ENCODE data around the gene CKMT2.
"Not testable (repeated sequence)": the region's sequence is repeated elsewhere in the genome, so short reads cannot be mapped to it uniquely, and the experiment has no call there.

Gene CKMT2

DNA sequence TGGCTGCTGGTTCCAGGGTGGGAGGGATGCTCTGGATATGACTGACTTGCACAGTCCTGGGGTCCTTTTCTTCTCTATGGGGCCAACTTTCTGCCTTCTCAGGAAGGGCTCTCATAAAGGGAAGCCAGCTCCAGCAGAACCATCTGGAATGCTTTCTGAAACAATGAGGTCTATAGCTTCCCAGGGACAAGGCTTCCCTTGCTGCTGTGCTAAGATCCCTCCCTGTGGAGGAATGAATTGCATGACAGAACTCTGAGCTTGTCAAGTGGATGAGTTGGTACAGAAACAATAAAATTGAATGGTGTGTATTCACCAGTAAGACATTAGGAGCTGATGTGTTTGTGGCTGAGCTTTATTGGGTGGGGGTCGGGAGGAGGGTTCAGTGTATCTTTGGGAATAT is 19.8 kb downstream of the CKMT2 start:
- DNase-seq = no peak

DNA sequence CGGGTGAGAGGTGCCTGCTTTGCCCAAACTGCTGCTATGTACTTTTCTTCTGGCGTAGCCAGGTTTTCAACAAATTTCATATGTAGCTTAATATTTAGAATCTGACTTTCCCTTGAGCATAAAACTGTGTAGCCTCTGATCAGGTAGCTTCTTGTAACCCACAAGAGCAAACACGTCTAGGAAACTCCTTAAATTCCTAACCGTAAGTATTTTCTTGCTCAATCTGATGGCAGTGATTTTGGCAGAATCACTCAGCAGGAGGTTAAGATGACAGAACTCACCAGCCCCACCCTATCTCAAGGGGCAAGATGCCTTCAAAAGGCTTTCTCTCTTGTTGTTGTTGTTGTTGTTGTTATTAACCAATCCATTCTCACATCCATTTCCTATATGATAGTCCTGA is 20.8 kb downstream of the CKMT2 start:
- no peak for DNase-seq

DNA sequence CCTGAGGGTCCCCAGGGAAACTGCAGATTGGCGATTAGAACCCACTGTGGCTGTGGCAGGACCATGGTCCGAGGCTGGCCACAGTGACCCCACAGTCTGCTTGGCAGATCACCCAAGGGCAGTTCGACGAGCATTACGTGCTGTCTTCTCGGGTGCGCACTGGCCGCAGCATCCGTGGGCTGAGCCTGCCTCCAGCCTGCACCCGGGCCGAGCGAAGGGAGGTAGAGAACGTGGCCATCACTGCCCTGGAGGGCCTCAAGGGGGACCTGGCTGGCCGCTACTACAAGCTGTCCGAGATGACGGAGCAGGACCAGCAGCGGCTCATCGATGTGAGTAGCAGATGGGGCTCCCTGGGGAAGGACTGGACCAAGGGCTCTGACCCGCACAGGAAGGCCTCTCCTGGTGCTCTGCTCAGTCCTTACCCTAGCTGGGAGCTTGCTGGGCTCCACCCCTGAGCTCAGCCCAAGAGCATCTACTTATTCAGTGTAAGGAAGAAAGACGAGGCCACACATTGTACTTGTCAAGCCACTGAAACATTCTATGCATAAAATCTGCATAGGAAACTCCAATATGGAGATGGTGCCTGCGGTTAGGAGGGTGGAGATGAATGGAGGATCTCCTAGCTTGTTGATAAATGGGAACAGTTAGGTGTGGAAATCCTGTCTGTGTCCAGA is 21.9 kb downstream of the CKMT2 start:
- no peak for DNase-seq

DNA sequence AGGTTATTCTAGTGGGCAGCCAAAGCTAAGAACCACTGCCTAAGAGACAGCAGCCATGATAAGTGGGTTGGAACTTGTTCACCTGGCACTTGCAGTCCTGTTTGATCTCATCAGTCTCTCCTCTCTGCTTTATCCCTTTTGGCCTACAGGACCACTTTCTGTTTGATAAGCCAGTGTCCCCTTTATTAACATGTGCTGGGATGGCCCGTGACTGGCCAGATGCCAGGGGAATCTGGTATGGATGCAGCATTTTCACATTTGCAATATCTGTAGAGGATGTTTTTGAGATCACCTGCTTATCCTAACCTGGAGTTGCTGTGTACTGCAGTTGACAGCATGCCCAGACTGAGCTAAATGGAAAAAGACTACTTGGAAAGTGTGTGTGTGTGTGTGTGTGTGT is 23.6 kb downstream of the CKMT2 start:
- no peak for DNase-seq

DNA sequence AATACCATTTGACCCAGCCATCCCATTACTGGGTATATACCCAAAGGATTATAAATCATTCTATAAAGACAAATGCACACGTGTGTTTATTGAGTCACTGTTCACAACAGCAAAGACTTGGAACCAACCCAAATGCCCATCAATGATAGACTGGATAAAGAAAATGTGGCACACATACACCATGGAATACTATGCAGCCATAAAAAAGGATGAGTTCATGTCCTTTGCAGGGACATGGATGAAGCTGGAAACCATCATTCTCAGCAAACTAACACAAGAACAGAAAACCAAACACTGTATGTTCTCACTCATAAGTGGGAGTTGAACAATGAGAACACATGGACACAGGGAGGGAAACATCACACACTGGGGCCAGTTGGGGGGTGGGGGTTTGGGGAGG is 29.7 kb downstream of the CKMT2 start:
- DNase-seq = not testable (repeated sequence)

DNA sequence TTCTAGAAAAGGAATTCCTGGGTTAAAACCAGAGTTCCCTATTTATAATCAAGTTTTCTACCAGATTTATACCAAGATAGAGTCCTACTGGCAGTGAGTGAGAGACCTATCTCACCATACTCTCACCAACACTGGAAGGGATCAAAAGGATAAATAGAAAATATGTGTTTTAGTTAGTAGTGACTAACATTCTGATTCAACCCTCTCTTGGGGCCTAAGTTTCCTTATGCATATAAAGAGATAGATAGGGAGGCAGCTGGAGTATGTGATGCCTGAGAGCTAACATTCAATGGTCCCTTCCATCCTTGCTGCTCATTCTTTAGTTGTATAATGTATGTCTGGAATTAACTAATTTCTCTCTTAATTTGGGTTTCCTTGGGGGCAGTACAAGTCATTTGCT is 32.0 kb downstream of the CKMT2 start:
- no peak for DNase-seq

DNA sequence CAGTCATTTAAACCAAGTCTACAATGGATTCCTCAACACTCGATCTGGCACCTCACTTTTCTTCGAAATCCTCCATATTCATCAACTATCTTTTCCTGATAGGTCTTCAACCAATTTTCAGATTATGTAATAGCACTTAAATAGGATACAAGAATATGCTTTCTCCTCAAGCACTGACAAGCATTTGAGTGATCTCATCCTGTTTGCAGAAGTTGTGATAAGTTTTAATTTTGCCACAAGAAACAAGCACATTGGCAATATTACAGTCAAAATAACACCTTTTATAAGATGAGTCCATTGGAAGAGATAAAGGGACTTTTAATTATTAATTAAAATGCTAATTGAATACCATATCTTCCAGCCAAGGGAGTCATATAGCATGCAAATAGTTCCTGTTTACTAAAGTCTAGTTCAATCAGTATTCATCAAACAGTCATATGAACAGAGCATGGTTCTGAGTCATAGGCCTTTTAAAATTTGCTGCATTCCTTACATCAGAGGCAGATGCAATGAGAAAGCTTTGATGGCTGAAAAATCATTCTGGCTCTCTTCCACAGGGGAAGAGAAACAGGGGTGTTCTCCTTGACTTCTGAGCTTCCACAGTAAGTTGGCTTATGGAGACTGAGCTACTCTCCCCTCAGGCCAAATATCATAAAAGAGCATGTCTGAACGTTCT is 35.5 kb downstream of the CKMT2 start:
- no peak for DNase-seq

DNA sequence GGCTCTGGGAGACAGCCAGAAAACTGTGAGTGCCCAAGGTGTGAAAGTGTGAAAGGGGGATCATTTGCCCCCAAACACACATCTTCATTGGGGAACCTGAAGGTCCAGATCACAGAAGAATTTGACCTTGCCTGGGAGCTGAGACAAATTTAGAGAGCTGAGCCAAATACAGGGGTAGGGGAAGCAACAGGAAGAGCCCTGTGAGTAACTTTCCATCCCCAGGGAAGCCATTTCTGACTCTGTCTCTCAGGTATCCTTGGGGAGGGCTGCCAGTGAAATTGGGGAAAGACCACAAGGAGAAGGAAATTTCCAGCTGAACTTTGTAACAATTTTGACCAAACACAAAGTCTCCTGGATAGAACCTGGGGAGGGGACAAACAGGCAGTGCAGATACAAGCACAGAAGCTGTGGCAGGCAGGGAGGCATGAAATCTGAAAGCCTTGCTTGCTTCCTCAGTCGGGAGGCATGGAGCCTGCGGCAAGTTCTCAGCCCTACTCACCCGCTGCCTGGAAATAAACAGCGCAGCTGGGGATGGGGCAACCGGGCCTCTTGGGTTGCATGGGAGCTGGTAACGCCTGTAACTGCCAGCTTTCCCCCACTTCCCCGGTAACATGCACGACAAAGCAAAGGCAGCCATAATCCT is 36.8 kb downstream of the CKMT2 start:
- DNase-seq = no peak

DNA sequence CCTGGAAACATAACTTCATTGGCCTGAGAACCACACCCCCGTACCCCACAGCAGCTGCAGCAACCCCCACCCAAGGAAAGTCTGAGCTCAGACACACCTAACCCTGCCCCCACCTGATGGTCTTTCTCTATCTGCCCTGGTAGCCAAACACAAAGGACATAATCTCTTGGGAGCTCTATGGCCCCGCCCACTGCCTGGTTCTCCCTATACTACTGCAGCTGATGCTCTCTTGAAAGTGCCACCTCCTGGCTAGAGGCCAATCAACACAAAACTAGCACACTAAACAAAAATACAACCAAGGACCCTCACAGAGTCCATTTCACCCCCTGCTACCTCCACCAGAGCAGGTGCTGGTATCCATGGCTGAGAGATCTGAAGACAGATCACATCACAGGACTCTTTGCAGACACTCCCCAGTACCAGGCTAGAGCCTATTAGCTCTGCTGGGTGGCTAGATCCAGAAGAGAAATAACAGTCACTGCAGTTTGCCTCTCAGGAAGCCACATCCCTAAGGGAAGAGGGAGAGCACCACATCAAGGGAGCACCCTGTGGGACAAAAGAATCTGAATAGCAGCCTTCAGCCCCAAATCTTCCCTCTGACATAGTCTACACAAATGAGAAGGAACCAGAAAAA is 37.4 kb downstream of the CKMT2 start:
- not testable (repeated sequence) for DNase-seq

DNA sequence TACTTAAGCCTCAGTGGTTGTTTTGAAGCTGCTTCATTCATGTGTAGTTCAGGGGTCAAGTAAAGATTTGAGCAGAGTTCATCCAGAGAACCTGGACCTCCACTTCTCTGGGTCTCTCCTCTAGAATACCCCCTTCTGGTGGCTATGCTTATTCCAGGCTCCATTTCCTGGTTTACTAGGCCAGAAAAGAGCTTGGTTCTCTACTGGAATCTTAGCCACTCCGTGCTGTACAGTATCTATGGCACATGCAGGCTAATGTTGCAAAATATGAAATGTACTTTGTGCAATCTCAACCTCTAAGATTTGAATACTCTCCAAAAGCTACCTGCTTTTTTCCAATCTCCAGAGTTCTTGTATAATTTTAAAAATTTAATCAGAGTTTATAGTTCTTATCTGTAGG is 50.9 kb downstream of the CKMT2 start:
- DNase-seq = no peak

DNA sequence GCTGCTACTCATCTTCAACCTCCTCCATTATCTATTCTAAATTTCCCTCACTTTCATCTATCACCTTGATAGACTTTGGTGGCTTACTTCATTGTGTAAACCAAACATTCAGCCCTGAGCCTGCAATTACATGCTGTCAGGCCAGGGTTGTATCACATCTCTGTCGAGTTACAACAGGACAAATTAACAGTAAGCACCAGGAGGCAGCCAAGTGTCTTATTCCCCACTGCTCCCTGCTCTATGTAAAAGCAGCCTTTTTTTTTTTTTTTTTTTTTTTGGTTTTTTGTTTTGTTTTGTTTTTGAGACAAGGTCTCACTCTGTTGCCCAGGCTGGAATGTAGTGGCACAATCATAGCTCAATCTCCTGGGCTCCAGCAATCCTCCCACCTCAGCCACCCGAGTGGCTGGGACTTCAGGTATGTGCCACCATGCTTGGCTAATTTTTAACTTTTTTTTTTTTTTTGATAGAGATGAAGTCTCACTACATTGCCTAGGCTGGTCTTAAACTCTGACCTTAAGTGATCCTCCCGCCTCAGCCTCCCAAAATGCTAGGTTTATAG is 53.0 kb downstream of the CKMT2 start:
- no peak for DNase-seq

DNA sequence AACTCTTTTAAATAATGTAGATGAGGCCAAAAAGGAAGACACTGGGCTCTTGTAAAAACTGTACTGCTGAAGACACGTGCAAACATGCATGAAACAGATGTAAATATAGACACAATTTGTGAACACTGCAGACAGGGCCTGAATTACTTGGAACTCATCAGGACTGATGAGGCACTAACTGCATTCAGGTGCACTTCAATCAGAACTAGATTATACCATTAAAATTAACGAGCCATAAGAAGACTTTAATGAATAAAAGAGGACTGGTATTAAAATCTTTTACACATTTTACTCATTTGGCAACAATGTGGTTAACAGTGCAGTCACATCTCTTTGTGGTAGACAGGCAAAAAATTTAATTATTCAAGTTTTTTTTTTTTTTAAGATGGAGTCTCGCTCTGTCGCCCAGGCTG is 54.9 kb downstream of the CKMT2 start:
- no peak for DNase-seq

DNA sequence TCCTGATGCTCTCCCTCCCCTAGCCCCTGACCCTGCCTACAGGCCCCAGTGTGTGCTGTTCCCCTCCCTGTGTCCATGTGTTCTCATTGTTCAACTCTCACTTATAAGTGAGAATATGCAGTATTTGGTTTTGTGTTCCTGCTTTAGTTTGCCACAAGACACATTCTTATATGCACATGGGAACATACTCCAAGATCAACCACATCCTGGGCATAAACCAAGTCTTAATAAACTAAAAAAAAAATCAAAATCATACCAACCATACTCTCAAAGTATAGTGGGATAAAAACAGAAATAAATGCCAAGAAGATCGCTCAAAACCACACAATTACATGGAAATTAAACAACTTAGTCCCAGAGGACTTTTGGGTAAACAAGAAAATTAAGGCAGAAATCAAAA is 57.0 kb downstream of the CKMT2 start:
- DNase-seq = no peak

DNA sequence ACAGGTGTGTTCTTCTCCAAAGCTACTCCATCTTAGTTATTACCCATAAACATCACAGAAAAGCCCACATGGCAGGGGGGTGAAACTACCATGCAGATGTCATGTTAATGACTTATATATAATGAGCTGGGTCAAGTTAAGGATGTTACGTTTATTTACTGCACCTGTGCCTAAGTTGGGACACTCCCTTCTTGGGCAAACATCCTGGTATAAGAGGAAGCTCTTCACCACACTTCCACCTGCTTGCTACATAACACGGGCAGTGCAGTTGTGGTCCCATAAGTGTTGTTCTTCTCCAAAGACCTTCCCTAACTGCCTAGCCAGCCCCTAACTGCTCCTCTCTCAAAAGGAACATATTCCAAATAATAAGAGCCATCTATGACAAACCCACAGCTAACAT is 59.0 kb downstream of the CKMT2 start:
- no peak for DNase-seq

DNA sequence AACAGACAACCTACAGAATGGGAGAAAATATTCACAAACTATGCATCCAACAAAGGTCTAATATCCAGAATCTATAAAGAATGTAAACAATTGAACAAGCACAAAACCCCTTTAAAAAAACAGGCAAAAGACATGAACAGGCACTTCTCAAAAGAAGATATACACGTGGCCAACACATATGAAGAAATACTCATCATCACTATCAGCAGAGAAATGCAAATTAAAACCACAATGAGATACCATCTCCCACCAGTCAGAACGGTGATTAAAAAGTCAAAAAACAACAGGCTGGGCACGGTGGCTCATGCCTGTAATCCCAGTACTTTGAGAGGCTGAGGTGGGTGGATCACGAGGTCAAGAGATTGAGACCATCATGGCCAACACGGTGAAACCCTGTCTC is 60.9 kb downstream of the CKMT2 start:
- not testable (repeated sequence) for DNase-seq

DNA sequence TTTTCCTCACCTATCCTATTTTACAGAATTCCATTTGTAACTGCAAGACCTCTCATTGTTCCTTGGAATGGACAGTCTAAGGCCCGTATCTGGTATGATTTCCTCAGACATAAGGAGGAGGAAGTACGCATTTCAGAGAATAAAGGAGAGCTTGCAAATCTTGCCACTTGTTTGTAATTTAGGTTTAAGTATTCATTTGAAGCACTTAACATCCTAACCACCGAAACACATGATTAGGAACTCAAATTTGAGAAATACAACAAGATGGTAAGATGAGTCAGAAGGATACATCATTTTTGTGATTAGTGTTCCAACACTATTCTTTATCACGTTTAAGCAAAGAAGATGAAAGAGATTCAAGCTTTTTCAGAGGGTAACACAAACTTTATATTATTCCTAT is 64.4 kb downstream of the CKMT2 start:
- peak in 1 of 5 donors; percentile 26 for DNase-seq

DNA sequence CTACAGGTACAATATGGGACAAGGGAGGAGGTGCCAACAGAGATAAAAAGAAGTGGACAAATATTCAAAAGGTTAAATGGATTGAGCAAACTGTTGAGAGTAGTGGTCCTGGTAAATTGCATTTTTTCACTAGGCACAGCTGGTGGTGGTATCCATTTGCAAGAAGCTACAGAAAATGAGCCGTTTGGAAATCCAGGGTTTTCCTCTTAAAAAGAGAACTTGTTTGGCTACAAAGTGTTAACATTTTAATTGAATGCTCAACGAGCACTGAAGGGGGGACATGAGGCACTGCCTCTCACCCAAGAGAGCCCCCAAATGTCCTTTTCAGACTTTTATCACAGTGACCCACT is 67.8 kb downstream of the CKMT2 start:
- DNase-seq = no peak

DNA sequence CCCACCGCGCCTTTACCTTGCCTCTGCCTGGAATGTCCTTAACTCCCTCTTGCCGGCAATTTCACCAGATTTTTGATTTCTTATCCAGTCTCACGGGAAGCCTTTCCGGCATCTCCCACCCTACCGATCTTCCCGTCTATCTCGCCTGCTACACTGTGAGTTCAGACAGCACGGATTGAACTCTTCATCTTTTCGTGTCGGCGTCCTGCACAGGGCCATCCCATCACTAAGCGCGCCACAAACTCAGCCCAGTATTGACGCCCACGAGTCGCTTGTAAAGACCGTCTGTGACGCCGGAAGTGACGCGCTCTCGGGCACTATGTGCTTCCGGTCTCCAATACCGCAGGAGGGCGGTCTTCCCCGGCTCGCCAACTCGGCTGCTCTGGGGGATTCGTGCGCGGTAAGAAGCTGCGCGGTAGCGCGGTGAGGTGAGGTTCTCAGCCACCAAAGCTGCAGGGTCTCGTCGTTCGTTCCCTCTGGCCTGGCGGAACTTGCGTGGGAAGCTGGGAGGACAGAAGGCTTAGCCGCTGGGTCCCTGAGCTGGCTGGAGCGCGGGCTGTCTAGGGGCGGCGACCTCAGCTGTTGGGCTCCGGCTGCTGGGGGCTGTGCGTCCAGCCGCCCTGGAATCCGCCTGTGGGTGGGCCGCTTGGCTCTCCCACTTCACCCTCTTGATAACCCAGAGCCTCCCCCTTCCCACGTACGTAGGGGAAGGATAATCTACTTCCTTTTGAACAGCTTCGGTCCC is 68.3 kb downstream of the CKMT2 start, which contains the start of gene ZCCHC9:
ZCCHC9 (plus strand) TSS at position 317 of the 745 bp plus-strand sequence. CDS start 3,171 bp downstream, outside the sequence.
- DNase-seq = peak; percentile 81 to 95 (median 89)

DNA sequence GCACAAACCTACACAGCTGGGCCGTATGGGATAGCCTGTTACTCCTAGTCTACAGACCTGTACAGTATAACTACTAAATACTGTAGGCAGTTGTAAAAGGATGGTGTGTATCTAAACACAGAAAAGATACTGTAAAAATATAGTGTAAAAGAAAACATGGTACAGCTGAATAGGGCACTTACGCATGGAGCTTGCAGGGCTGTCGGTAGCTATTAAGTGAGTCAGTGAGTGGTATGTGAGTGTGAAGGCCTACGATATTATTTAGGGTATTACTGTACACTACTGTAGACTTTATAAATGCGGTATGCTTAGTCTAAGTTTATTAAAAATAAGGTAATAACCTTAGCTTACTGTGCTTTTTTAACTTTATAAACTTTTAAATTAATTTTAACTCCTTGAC is 69.5 kb downstream of the CKMT2 start:
- no peak for DNase-seq

DNA sequence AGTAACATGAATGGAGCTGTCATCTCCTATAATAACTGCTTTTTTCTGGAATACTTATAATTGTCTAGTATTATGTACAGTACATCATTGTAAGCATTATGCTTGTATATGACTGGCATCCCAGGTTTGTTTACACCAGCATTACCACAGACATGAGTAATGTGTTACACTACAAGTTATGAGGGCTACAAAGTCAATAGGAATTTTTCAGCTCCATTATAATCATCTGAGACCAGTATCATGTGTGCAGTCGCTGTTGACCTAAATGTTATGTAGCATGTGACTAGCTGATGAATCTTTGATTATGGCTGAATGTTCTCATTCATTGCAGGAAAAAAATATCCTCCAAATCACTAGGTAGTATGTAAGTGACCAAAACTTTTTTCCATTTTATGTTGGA is 70.4 kb downstream of the CKMT2 start:
- no peak for DNase-seq

DNA sequence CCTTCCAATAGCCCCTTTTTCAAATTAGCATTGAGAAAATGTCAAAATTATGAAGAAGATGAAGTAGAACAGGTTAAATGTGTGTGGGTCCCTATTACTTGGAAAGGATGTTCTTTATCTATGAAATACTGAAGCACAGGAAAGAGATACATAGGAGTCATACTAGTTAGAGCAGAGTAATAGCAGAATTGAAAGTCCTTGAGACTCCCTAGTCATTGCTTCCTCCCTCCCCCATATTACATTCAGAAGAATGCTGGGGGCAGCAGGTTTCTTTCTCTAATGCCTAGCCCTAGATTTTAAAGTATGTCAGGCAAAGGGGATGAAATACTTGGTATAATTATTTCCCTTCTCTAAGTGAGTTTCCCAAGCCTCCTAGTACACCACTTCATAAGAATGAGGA is 72.7 kb downstream of the CKMT2 start:
- peak in 1 of 5 donors; percentile 44 for DNase-seq

DNA sequence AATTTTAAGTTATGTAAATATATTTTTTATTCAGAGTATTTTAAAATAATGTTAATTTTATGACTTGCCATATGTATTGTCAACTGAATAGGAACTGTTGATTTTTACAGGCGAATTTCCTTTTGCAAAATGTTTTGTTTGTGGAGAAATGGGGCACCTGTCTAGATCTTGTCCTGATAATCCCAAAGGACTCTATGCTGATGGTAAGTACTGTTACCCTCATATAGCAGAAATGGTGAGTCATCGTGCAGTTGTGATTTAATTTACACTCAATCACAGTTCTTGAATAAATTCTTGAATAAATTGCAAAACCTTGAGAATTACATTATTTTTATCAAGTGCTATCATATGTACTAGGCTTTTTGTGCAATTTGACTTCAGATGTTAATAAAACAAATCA is 75.7 kb downstream of the CKMT2 start:
- no peak for DNase-seq
